ENCODE results near the gene NID1.

The NID1 gene

GRCh38 chr1:235993652-235994051 is 71.2 kb downstream of the NID1 start:
- Histone ChIP-seq H3K4me2 (no peak overlapping the region), H3K9ac (no peak overlapping the region), H3K27ac (no peak overlapping the region), H3K4me3 (IDR thresholded peaks at IDR 0.05; ENCODE audit: insufficient read depth, low read depth, low read length) (no peak overlapping the region), H3K36me3 (ENCODE audit: insufficient read depth) (no peaks in the 10 kb centered on the region), H3K79me2 (ENCODE audit: insufficient read depth, low read depth) (no peaks in the 10 kb centered on the region), H3K4me1 (ENCODE audit: low read depth, poor library complexity, severe bottlenecking) (no peaks in the 10 kb centered on the region), H2AFZ (ENCODE audit: low read depth) (no peak overlapping the region), H4K20me1 (ENCODE audit: insufficient read depth) (no peaks in the 10 kb centered on the region), H3K27me3 (ENCODE audit: insufficient read depth, low read depth) (no peaks in the 10 kb centered on the region)
- TF ChIP-seq CTCF (conservative IDR thresholded peaks at IDR 0.05; ENCODE audit: low read depth, low read length), result no peak

- H3K27me3 ChIP-seq (ENCODE audit: insufficient read depth, low read depth), result no peaks in the 10 kb centered on the region
- H3K27ac ChIP-seq, result no peak overlapping the region
- no peak overlapping the region for H3K4me2 ChIP-seq
- no peaks in the 10 kb centered on the region for H3K4me1 ChIP-seq (ENCODE audit: low read depth, poor library complexity, severe bottlenecking)
- no peak overlapping the region for H3K9ac ChIP-seq
- no peak overlapping the region for H3K4me3 ChIP-seq (IDR thresholded peaks at IDR 0.05; ENCODE audit: insufficient read depth, low read depth, low read length)
- H2AFZ ChIP-seq (ENCODE audit: low read depth), result no peak overlapping the region
- no peaks in the 10 kb centered on the region for H4K20me1 ChIP-seq (ENCODE audit: insufficient read depth)
- no peaks in the 10 kb centered on the region for H3K36me3 ChIP-seq (ENCODE audit: insufficient read depth)
- no peaks in the 10 kb centered on the region for H3K79me2 ChIP-seq (ENCODE audit: insufficient read depth, low read depth)
- TF ChIP-seq CTCF (conservative IDR thresholded peaks at IDR 0.05; ENCODE audit: low read depth, low read length), result no peak
Measured at GRCh38 chr1:235992868-235993267, 72.0 kb downstream of the NID1 start.

GRCh38 chr1:235992346-235992745 is 72.5 kb downstream of the NID1 start:
- Histone ChIP-seq H3K27ac (no peak overlapping the region), H2AFZ (ENCODE audit: low read depth) (no peak overlapping the region), H3K4me1 (ENCODE audit: low read depth, poor library complexity, severe bottlenecking) (no peaks in the 10 kb centered on the region), H3K36me3 (ENCODE audit: insufficient read depth) (no peaks in the 10 kb centered on the region), H3K79me2 (ENCODE audit: insufficient read depth, low read depth) (no peaks in the 10 kb centered on the region), H3K27me3 (ENCODE audit: insufficient read depth, low read depth) (no peaks in the 10 kb centered on the region), H3K4me2 (no peak overlapping the region), H3K4me3 (IDR thresholded peaks at IDR 0.05; ENCODE audit: insufficient read depth, low read depth, low read length) (no peak overlapping the region), H4K20me1 (ENCODE audit: insufficient read depth) (no peaks in the 10 kb centered on the region), H3K9ac (no peak overlapping the region)
- no peak for TF ChIP-seq CTCF (conservative IDR thresholded peaks at IDR 0.05; ENCODE audit: low read depth, low read length)

GRCh38 chr1:235990330-235990795 is 74.5 kb downstream of the NID1 start:
- no peaks in the 10 kb centered on the region for H3K4me1 ChIP-seq (ENCODE audit: low read depth, poor library complexity, severe bottlenecking)
- H3K79me2 ChIP-seq (ENCODE audit: insufficient read depth, low read depth), result no peaks in the 10 kb centered on the region
- no peak overlapping the region for H2AFZ ChIP-seq (ENCODE audit: low read depth)
- no peaks in the 10 kb centered on the region for H4K20me1 ChIP-seq (ENCODE audit: insufficient read depth)
- no peak overlapping the region for H3K4me3 ChIP-seq (IDR thresholded peaks at IDR 0.05; ENCODE audit: insufficient read depth, low read depth, low read length)
- TF ChIP-seq CTCF (conservative IDR thresholded peaks at IDR 0.05; ENCODE audit: low read depth, low read length), result no peak
- no peak overlapping the region for H3K4me2 ChIP-seq
- H3K36me3 ChIP-seq (ENCODE audit: insufficient read depth), result no peaks in the 10 kb centered on the region
- H3K9ac ChIP-seq, result no peak overlapping the region
- no peaks in the 10 kb centered on the region for H3K27me3 ChIP-seq (ENCODE audit: insufficient read depth, low read depth)
- no peak overlapping the region for H3K27ac ChIP-seq
